HG03558 (cell line): Measurements from ENCODE around the gene SDR42E1.
"Not testable (repeated sequence)": the region's sequence is repeated elsewhere in the genome, so short reads cannot be mapped to it uniquely, and the experiment has no call there.

Experiments used
- ATAC-seq: cut with Tn5 transposase; IDR thresholded peaks from one replicate; pipeline ENCODE4 v1.9.1; 2021; ENCODE audit warnings: moderate number of reproducible peaks; ENCODE audit not compliant: unreplicated experiment; ENCODE audit errors: extremely low read depth

Gene SDR42E1

DNA sequence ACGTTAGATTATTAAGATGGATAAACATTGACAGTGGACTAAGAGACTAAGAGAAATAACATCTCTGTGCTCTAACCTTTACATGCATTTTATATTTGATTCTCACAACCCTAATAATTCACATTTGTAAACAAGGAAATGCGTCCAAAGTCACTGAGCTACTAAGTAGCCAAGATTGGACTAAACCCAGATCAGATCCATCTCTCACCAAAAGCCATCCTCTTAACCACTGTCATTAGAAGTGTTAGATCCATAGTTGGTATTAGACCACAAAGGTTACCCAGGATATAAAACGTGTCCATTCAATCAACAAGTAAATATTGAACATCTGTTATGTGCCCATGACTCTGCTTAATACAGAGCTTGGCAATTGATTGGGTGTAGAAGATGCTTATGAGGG, 29.0 kb upstream of the SDR42E1 start:
- no peak for ATAC-seq

DNA sequence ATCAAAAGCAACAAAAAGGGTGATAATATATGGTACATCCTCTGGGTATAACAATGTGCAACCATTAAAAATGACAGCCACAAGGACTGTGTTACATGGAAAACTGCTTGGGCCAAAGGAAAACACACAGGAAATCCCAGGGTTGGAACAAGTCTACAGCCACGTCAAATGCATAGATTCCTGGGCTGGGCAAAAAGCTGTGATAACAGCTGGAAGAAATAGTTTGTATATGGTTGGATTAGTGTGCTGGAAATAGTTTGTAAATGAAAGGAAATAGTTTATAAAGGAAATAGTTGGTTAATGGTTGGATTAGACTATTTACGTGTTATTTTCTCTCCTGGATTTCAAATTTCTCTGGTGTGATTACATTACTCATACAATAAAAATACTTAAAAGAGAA, 26.4 kb upstream of the SDR42E1 start:
- ATAC-seq = no peak

DNA sequence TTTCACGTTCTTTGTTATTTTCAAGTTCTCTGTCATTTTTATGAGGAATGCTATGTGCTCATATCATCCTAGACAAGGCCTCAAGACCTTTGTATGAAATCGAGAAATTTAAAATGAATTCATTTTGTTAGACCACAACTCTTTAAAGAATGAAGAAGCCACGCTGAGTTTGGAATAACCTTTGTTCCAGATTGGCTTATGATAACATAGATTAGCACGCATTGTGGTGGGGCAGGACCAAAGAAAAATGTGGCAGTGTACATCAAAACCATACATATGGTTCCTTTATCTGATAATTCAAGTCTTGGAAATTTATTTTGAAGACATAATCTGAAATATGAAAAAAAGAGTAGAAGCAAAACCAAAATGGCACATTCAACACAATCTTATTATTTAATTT, 26.0 kb upstream of the SDR42E1 start:
- no peak for ATAC-seq

DNA sequence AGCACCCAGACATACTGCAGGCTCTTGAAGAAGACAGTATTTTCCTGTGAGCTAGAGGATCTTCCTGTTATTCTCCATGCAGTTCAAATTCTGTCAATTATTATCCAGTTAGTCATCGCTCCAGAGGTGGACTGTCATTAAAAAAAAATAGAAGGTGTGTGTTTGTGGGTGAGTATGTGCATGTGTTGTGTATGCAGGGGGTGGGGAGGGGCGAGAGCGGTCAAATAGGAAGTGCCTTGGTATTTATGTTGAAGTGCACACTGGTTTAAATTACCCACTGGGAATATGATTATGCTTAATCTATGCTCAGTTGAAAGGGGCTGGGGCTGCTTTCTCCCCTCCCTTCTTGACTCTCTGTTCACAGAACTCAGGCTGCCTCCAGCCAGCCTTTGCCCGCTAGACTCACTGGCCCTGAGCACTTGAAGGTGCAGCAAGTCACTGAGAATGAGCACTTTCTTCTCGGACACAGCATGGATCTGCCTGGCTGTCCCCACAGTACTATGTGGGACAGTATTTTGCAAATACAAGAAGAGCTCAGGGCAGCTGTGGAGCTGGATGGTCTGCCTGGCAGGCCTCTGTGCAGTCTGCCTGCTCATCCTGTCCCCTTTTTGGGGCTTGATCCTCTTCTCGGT, 23.8 kb upstream of the SDR42E1 start, which contains the start of gene HSD17B2:
Gene HSD17B2, plus strand, starts transcription at position 273 of the 632 bp plus-strand sequence. Its CDS starts 172 bp downstream, at position 445.
- ATAC-seq = no peak

DNA sequence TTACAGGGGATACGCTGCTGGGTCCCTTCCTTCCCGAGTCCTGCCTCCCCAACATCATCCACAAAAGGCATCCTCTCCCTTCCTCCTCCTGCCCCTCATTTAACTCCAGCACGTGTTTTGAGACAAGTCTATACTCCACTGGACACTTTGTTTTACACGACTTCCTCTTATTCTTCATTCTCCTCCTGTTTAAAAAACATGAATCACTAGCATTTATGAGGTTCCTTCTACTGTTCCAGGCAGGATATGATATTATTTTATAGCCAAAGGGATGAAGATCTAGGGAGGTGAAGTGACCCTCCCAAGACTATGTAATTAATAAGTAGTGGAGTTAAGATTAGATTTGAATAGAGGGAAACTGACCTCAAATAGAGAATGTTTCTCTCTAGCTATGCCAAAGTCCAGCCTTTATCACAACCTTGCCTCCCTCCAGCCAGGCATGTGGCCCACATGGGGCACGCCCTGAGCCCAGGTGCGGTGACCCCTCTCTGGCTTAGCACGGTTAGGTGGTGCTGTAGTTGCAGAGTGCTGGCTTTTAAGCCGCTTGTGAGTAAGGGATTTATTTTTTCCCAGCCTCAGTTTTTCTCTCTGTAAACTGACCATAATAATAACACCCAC, 22.5 kb upstream of the SDR42E1 start:
- ATAC-seq = no peak

DNA sequence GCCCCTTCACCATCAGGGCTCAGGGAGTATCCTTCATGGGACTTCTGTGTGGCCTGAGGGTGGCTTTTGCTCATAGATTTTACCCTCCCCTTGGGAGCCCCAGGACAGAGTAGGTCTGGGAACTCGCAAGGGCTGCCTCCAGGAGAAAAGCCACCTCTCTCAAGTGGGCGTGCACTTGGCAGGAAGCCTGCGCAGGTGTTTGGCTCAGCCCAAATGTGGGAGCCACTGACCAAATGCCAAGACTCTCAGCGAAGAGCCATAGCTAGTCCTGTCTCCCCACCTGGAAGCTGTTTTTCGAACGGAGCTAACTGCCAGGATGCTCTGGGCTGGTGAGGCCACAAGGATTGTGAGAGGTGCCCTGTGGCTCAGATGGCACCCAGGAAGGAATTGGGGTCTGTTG, 21.7 kb upstream of the SDR42E1 start:
- ATAC-seq = no peak

DNA sequence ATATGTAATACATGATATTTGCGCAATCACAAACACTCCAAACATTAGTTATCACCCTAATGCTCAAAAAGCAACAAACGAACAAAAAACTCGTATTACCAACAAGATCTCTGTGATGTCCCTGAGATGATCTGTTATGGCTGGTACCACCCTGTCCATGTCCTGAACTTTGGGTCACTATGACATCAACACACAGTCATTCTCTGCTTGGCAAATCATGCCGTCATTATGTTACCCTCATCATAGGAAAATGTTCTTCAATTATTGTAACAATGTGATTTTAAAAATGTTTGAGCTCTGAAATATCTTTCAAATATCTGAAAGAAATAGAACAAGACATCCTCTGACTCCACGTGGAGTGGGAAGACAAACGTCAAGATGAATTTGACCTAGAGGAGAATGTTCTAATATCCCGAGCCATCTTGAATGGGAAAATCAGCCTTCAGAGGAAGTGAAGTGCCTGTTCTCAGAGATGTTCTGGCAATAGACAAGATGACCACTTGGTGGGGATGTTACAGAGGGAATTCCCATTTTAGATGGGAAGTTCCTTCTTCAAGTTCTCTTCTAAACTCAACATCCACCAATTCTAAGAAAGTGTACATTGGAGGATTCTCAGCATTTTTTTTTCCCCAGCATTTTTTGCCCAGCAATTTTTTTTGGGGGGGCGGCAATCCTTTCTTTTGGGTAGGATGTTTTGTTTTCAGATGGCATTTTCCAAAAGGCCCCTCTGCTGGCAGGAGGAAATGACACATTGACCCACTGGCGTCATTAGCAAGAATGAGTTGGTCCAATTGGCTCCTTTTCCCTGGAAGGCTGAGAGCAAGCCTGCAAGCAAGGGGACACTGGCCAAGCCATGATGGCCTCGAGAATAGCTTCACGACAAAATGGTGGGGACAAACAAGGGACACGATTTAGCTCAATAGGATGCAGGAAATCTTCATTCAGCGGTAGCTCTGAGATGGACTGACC, 20.1 kb upstream of the SDR42E1 start:
- ATAC-seq = no peak

DNA sequence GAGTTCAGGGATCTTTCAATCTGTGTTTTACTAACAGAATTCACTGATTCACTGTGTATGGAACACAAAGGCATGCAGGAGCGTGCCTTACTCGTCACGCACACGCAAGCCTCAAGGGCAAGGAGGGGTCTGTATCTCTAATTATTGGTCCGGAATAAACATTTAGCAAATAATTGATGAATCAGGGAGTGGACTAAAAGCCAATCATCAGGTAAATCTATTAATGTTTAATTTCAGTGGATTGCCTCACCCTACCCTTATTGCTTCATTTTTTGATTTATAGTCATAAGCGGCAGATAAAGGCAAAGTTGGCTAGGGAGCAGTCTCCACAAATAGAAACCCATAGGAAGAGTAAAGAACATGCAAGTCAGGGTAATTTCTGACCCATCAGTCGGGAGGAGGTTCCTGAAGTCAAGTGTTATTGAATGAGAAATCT, 16.4 kb upstream of the SDR42E1 start:
- ATAC-seq = no peak

DNA sequence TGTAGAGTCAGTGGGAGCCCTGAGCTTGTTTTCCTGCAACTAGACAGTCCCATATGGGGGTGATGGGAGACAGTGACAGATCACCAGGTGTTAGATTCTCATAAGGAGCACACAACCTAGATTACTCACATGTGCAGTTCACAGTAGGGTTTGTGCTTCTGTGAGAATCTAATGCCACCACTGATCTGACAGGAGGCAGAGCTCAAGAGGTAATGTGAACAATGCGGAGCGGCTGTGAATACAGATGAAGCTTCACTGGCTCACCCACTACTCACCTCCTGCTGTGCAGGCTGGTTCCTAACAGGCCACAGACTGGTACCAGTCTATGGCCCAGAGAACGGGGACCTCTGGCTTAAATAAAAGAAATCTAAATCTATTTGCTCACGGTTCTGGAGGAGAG, 13.6 kb upstream of the SDR42E1 start:
- ATAC-seq = no peak

DNA sequence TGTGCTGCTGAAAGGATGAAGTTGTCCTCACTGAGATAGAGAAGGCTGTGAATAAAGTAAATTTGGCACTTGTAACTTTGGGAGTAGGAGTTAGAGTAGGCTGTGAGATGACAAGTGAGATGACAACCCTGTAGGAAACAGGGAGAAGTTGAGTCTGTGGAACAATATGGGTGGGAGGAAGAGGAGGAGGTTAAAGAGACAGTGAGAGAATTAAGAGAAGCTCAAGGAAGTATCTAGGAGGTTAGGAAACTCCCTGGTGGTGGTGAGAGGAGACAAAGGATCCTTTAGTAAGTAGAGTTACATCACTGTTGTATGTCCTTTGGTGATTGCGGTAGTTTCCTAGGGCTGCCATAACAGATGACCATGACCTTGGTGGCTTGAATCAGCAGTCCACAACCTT, 13.0 kb upstream of the SDR42E1 start:
- no peak for ATAC-seq

DNA sequence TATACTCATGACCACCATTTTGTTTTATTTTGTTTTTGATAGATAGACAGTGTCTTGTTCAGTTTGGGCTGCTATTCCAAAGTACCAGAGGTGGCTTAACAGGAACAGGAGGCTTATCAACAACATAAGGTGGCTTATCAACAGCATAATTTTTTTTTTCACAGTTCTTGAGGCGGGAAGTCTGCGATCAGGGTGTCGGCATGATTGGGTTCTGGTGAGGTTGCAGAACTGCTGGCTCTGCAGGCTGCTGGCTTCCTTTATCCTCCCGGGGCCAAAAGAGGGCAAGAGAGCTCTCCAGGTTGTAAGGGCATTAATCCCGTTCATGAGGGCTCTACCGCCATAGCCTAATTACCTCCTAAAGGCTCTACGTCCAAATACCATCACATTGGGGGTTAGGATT, 11.9 kb upstream of the SDR42E1 start:
- ATAC-seq = no peak

DNA sequence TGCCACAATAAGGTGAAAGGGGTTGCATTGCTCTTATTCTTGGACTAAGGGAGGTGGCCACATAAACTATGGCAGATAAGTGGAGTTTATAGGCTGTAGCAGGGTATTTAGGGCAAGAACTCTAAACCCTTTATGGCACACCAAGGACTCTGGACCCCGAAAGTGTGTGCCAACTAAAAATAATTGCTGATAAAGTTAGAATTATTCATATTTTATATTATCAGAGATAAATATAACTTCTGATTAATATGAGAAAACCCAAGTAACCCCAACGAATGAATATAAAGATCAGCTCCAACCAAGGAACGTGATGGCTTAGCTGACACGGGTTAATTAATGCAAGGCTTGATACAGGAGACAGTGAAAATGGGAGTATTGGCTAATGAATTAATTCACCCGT, 8.8 kb upstream of the SDR42E1 start:
- no peak for ATAC-seq

DNA sequence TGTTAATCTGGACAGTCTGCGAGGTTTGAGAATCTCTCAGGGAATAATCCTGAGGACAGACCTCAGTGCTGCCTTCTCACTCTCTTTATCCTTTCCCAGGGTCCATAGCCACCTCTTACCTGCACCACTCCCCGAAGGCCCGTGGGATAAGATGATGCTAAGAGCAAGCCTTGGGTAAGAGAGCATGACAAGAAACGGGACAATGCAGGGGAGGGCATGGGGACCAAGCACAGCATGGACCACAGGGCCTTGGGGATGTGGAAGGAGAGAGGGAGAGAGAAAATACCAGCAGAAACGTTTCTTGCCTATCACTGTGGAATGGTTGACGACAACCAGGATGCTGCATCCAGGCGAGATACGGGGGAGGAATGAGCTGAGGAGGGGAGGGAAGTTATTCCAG, 8.3 kb upstream of the SDR42E1 start:
- ATAC-seq = no peak

DNA sequence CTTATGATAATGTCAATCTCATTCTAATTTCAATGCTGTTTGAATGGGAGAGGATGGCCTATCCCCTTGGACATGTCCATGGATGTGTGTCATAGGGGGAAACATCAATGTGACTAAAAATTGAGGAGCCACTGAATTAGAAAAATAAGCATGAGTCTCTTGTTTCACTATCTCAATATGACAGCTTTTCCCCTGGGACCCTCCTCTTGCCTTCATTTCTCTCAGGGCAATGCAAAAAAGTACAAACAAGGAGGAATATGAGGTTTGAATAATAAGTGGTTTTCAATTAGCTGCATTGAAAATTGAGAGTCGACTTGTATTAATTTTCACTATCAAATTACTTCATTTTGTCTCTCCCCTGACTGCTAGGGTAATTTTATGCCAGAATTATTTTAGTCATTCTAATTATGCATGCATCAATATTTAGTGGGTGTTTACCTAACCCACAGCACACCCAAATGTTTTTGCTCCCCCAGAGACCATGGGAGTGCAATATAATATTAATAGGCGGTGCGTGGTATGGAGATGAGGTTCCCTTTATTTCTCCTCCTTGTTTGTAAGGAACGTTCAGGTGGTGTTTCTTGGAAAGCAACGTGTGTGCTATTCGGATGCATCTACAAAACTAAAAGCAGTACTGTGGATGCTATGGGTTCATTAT, 6.8 kb upstream of the SDR42E1 start:
- ATAC-seq = no peak

DNA sequence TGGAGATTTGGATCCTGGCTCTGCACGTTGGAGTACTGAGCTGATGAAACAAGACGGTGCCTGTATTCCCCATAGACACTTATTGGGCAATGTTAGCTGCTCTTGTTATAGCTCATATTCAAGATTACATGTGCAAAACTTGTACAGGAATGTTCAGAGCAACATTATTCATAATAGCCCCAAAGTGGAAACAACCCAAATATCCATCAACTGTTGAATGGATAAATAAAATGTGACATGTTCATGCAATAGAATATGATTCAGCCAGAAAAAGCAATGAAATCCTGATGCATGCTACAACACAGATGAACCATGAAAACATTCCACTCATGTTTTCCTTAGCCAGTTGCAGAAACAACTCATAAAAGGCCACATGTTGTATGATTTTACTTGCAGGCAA, 5.7 kb upstream of the SDR42E1 start:
- no peak for ATAC-seq

DNA sequence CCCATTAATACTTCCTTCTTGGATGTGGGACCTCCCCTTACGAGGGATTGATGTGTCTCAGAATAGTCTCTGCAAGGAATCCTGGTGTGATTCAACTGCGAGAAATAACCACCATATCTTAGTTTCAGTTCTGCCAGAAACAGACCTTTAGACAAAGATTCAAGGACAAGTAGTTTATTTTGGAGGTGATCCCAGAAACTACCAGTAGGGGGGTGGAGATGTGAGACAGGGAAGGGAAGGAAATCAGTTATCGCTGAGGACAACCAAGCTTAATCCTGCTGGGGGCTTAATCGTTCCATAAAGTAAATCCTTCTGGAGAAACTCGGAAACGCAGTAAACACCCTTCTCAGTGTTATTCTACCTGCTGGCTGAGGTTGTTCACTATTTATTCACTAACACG, 5.0 kb upstream of the SDR42E1 start:
- no peak for ATAC-seq

DNA sequence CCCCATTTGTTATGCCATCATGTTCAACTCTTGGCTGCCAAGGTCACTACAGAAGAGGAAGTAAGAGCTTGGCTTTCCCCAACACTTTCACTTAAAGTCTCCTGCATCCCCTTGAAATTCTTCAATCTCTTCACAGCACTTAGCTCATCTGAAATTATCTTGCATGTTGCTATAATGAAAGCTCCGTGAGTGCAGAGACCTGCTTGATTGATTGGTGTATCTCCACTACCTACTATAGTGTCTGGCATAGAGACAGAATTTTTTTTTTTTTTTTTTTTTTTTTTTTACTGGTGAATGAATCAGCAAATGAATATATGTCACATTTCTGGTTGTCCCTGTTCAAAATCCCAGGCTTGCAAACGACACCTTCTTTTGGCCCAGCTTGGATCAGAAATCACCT, 1.9 kb upstream of the SDR42E1 start:
- no peak for ATAC-seq

DNA sequence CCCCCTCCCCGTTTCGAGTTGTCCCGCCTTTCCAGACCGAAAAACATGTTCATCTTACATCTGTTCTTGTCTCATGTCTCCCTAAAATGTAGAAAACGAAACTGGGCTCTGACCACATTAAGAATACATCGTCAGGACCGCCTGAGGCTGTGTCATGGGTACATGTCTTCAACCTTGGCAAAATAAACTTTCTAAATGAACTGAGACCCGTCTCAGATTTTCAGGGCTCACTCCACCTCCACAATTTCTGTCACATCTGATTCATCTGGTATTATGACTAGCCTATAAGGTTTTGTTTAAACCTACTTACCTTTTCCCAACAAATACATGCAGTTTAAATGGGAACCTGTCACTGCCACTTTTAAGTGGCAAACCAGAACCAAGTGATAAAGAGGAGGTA, 621 bp downstream of the SDR42E1 start:
- no peak for ATAC-seq

DNA sequence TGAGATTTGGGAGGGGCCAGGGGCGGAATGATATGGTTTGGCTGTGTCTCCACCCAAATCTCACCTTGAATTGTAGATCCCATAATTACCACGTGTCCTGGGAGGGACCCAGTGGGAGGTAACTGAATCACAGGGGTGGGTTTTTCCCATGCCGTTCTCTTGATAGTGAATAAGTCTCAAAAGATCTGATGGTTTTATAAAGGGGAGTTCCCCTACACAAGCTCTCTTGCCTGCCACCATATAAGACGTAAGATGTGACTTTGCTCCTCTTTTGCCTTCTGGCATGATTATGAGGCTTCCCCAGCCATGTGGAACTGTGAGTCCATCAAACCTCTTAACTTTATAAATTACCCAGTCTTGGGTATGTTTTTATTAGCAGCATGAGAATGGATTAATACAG, 1.5 kb downstream of the SDR42E1 start:
- not testable (repeated sequence) for ATAC-seq

DNA sequence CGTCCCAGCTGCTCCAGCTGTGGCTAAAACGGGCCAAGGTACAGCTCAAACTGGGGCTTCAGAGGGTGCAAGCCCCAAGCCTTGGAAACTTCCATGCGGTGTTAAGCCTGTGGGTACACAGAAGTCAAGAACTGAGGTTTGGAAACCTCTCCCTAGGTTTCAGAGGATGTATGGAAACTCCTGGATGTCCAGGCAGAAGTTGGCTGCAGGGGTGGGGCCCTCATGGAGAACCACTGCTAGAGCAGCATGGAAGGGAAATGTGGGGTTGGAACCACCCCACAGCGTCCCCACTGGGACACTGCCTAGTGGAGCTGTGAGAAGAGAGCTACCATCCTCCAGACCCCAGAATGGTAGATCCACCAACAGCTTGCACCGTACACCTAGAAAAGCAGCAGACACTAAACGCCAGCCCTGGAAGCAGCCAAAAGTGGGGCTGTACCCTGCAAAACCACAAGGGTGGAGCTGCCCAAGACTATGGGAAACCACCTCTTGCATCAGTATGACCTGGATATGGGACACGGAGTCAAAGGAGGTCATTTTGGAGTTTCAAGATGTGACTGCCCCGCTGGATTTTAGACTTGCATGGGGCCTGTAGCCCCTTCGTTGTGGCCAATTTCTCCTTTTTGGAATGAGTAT, 2.2 kb downstream of the SDR42E1 start:
- no peak for ATAC-seq
